Measurements from ENCODE around the gene RPL37.

DNA sequence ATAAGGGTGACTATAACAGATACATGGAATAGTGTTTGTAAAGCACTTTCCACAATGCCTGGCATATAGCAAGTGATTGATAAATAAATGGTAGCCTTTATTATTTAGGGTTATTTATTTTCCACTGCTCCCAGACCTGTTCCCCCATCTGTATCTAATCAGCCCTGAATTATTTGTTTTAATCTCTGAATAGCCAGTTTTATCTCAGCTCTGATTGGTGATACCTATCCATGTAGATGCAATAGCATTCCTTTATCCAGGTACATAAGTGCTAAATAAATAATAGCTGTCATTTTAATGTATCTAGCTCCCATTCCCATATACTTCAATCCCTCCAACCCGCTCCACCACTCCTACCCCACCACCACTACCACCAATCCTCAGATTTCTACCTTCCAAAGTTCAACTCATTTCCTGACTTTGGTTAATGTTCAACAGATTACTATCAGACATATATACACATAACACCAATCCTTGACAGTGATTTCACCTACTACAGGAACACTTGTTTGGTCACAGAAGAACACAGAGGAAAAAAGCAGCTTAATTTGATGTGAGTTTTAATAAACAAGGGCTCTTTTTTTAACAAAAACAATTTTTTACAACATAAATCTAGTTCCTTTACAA lies 50.9 kb downstream of the RPL37 start:
- TF ChIP-seq CTCF (IDR thresholded peaks at IDR 0.05 in 4 of 5, conservative IDR thresholded peaks at IDR 0.05 in 1 of 5): no peak
- no peak for TF ChIP-seq POLR2A (IDR thresholded peaks at IDR 0.05)

All from gastrocnemius medialis (tissue), 4 donors.